Astrocyte of the cerebellum (primary cell): ENCODE results near the gene CLEC17A.
"Not testable (repeated sequence)": the region's sequence is repeated elsewhere in the genome, so short reads cannot be mapped to it uniquely, and the experiment has no call there.

Source experiments
- DNase-seq: peaks from one replicate; pipeline ENCODE4 v3.0.0-alpha.2; 2011; ENCODE audit warnings: low read depth
- H3K4me3 ChIP-seq: 2 replicates; pipeline ENCODE4 v1.5.1; 2011; ENCODE audit warnings: mild to moderate bottlenecking, low read depth, low read length, moderate library complexity
- in situ Hi-C: cut with HindIII; loops from 2 replicates; pipeline ENCODE4 v1.10.0; 2017; ENCODE audit warnings: low sequenced_read_pairs
- TF ChIP-seq, protein P1 (sequence below): IDR thresholded peaks from 2 replicates; pipeline ENCODE4 v1.5.1; 2012; ENCODE audit warnings: low read length, low read depth, moderate library complexity, mild to moderate bottlenecking; ENCODE audit errors: missing control alignments

CLEC17A gene, protein sequence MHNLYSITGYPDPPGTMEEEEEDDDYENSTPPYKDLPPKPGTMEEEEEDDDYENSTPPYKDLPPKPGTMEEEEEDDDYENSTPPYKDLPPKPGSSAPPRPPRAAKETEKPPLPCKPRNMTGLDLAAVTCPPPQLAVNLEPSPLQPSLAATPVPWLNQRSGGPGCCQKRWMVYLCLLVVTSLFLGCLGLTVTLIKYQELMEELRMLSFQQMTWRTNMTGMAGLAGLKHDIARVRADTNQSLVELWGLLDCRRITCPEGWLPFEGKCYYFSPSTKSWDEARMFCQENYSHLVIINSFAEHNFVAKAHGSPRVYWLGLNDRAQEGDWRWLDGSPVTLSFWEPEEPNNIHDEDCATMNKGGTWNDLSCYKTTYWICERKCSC

DNA sequence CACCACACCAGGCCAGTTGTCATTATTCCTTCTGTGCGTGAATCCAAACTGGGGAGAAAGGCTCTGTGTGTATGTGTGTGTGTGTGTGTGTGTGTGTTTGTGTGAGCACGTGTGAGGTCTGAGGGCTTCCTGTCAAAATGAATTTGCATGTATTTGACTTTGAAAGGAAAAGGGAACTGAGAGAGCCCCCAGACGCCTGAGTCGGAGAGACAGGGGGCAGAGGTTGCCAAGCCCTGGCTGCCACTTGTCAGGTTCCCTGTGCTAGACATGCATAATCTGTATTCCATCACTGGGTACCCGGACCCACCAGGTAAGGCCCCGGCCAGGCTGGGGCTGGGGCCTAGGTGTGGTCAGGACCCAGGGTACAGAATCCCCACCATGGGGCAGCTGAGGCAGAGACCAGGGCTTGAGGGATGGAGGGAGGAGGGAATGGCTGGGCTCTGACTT is at the start of gene CLEC17A:
CLEC17A (plus strand) TSS at position 191 of the 447 bp plus-strand sequence; CDS start at position 268, 77 bp downstream.
- DNase-seq, result no peak
- in situ Hi-C loops, result no loop called here
- TF ChIP-seq, protein P1, sequence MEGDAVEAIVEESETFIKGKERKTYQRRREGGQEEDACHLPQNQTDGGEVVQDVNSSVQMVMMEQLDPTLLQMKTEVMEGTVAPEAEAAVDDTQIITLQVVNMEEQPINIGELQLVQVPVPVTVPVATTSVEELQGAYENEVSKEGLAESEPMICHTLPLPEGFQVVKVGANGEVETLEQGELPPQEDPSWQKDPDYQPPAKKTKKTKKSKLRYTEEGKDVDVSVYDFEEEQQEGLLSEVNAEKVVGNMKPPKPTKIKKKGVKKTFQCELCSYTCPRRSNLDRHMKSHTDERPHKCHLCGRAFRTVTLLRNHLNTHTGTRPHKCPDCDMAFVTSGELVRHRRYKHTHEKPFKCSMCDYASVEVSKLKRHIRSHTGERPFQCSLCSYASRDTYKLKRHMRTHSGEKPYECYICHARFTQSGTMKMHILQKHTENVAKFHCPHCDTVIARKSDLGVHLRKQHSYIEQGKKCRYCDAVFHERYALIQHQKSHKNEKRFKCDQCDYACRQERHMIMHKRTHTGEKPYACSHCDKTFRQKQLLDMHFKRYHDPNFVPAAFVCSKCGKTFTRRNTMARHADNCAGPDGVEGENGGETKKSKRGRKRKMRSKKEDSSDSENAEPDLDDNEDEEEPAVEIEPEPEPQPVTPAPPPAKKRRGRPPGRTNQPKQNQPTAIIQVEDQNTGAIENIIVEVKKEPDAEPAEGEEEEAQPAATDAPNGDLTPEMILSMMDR, result no peak
- no peak within 1 kb of the TSS for H3K4me3 ChIP-seq

DNA sequence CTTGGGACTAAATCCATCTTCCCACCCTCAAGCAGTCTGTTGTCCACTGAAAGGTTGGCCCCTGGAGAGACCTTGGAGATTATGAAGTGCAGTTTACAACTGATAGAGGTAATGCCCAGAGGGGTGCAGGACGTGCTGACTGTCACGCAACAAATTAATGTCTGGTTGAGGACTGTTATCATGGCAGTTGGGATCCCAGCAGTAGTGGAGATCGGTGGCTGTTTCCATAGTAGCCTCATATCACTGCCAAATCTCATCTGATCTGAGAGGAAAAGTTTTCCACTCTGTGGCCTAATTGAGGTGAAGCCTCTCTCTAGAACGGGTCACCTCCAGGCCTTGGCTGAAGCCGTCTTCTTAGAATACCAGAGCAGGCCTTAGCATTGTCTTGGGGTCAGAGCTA is 49.4 kb upstream of the CLEC17A start:
- no peak for DNase-seq
- in situ Hi-C loops, result no loop called here
- H3K4me3 ChIP-seq, result no peak overlapping the region
- TF ChIP-seq, protein P1, result no peak

DNA sequence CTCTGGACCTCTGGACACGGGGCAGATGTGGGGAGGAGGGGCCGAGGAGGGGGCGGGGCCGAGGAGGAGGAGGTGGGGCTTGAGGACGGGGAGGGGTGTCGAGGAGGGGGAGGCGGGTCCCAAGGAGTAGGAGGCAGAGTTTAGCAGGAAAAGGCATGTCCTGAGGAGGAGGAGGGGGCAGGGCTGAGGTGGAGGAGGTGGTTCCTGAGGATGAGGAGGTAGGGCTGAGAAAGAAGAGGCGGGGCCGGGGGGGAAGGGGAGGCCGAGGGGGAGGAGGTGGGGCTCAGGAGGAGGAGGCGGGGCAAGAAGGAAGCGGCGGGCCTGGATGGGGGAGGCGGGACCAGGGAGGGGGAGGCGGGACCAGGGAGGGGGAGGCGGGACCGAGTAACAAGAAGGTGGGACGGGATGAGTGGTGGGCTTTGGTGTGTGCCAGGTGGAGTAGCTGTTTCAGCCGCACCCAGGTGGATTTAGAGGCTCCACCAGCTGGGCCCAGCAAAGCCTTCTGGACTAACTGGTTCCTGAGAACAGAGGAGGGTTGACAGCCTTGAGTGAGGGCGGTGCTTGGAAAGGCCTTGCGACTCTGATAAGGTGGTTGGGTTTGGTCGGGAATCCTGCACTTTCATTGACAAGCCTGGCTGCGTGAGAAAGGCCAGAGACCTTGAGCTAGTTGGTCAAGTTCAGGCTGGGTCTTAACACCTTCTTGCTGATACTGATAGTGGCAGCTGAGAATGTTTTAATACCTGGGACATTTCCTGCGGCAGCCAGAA is 45.8 kb upstream of the CLEC17A start:
- H3K4me3 ChIP-seq, result no peak overlapping the region
- in situ Hi-C loops, result no loop called here
- TF ChIP-seq, protein P1, result no peak
- DNase-seq, result no peak

DNA sequence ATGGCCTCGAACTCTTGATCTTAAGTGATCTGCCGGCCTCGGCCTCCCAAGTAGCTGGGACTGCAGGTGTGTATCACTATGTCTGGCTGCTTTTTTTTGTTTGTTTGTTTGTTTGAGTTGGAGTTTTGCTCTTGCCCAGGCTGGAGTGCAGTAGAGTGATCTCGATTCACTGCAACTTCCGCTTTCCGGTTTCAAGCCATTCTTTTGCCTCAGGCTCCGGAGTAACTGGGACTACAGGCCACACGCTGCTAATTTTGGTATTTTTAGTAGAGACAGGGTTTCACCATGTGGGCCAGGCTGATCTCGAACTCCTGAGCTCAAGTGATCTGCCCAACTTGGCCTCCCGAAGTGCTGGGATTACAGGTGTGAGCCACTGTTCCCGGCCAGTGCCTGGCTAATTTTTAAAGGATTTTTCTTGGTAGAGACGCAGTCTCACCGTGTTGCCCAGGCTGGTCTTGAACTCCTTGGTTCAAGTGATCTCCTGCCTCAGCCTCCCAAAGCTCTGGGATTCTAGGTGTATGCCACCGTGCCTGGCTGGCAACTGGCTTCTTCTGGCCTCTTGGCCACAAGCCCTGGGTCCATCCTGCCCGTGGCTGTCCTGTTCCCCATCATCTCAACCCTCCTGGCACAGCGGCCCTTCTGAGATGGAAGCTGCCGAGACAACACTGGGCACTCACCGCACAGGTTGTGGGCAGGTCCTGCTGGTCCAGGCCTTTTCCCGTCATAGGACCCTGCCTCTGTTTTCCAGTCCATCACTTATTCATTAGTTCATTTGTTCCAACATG is 42.0 kb upstream of the CLEC17A start:
- TF ChIP-seq, protein P1, result no peak
- in situ Hi-C loops, result no loop called here
- no peak overlapping the region for H3K4me3 ChIP-seq
- DNase-seq, result no peak

DNA sequence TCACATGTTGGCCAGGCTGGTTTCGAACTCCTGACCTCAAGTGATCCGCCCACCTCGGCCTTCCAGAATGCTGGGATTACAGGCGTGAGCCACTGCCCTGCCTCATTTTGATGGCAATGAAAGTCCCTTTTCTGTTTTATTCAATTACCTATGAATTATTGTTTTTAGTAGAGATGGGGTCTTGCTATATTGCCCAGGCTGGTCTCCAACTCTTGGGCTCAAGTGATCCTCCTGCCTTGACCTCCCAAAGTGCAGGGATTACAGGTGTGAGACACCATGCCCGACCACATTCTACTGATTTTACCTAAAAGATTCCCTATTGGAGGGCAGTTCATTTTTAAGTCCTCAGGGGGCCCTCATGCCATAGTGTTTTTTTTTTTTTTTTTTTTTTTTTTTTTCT is 40.9 kb upstream of the CLEC17A start:
- DNase-seq, in situ Hi-C loops, H3K4me3 ChIP-seq: not testable (repeated sequence)

DNA sequence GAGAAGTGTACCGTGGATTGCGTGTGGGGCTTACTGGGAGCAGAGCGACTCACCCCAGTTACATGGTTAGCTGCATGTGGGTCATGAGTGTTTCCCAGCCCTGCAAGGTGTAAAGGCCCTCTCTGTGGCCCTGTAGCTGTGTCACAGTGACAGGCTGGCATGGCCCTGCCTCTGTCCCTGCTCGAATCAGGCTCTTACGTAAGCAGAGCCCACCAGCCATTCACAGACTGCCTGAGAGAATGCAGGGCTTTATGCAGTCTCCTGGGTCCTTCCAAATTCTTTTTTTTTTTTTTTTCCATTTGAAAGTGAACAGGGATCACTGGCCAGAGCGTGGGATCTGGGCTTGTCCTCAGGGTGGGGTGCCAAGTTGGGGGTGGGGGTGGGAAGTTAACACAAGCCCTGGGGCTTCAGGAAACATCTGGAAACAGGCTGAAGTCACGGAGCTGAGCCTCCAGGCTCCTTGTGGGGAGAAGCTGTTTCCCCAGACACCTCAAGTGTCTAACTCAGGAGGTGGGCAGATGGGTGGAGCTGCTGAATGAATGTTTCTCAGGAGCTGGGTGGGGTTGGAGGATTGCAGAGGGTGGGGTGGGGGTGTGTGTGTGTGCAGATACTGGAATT is 40.1 kb upstream of the CLEC17A start:
- TF ChIP-seq, protein P1, result no peak
- H3K4me3 ChIP-seq, result no peak overlapping the region
- no peak for DNase-seq
- in situ Hi-C loops, result no loop called here
